GM18499 (cell line): ENCODE results near the gene HTR1E.
"Not testable (repeated sequence)": the region's sequence is repeated elsewhere in the genome, so short reads cannot be mapped to it uniquely, and the experiment has no call there.

Experiments
- ATAC-seq: cut with Tn5 transposase; IDR thresholded peaks from one replicate; pipeline ENCODE4 v1.9.1; 2021; ENCODE audit warnings: moderate number of reproducible peaks; ENCODE audit not compliant: insufficient read depth, unreplicated experiment

Gene HTR1E, protein sequence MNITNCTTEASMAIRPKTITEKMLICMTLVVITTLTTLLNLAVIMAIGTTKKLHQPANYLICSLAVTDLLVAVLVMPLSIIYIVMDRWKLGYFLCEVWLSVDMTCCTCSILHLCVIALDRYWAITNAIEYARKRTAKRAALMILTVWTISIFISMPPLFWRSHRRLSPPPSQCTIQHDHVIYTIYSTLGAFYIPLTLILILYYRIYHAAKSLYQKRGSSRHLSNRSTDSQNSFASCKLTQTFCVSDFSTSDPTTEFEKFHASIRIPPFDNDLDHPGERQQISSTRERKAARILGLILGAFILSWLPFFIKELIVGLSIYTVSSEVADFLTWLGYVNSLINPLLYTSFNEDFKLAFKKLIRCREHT

DNA sequence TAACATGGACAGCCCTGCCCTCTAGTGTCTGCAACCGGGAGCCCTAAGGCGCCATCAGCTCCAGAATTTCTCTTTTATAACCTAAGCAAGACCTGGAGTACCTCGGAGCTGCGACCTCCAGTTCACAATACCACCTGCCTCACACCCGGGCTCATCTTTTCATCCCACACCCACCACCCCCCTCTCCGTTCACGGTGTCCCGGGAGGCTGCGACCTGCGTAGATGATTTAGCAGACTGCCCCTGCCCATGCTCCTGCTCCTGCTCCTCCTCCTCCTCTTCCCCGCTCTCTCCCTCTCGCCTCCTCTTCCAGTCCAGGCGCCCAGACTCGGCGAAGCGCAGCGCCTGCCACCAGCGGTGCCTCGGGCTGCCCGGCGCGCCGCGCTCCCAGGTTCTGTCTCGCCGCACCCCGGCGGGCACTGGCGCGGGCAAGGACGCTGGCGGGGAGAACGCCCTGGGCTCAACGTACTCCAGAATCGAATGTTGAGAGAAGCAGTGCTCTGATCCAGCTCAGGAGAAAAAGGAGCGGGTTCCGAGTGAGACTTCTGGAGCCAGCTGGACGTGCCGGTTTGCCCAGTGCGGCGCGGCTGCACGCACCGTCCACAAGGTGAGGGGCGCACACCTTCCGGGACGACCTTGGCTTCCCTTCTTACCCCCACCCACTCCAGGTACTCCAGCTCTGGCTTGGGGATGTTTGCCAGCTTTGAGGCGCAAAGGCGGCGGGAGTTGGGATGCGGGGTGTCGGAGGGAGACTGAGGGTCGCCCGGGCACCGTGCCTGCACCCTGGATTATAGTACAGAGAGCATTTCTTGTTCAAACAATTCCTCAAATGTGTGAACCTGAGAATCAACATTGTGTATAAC is at the start of gene HTR1E:
Gene HTR1E, plus strand, starts transcription at position 310 of the 861 bp plus-strand sequence. CDS start 77,807 bp downstream, outside the sequence.
- ATAC-seq: no peak

DNA sequence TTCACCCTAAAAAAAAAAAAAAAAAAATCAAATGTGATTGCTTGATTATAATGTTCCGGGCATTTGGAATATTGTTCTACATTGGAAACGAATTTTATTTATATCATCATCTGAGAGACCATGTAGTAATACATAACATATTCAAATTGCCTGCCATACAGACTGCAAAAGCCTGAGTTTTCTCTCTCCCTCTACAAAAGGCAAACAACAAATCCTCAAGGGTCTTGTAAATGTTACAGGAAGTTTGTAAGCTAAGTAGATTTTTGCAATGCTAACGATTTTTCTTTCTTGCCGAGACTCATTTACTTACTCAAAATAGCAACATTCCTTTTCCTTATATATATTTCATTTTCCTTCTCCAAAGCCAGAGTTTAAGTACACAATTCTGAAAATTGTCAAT is 49.0 kb upstream of the HTR1E start:
- ATAC-seq: no peak

DNA sequence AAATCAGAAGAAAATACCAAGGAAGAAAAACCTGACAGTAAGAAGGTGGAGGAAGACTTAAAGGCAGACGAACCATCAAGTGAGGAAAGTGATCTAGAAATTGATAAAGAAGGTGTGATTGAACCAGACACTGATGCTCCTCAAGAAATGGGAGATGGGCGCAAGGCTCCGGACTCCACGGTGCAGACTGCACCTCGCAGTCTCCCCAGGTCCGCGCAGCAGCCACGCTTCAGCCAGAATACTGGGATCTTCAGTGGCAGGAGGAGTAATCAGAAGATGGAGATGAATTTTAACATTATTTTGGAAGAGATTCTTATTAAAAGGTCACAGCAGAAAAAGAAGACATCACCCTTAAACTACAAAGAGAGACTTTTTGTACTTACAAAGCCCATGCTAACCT is 40.1 kb upstream of the HTR1E start:
- ATAC-seq: not testable (repeated sequence)

DNA sequence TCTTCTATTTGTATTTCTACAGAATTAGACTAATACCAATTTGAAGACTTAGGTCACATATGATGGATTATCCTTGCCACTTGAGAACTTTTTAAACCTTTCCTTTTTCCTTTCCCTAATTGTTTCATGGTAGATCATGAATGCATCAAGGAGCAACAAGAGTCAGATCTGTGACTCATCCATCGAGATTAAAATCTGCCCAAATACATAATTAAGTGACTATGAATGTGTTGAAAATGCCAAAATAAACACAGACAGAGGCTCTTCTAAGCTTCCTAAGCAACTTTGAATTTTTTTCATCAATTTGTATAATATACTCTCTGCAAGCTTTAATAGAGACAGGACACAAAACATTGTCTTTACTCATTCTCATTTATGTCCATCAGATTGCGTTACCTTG is 23.5 kb upstream of the HTR1E start:
- no peak for ATAC-seq

DNA sequence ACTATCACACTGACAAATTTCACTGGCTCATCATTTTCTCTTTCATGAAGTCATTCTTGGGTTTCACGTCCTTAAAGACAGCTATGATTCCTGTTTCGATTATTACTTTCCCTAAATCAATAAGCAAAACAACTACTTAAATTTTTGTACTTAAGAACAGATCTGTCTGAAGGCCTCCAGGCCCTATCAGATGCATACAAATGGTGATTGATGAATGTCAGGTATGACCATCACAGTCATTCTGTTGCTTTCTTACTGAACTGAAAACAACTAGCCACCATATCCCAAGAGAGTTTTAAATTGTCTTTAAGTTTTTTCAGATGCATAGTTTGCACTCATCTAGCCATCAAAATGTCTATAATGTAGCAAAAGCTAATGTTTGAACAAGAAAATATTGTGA is 20.9 kb upstream of the HTR1E start:
- ATAC-seq: no peak

DNA sequence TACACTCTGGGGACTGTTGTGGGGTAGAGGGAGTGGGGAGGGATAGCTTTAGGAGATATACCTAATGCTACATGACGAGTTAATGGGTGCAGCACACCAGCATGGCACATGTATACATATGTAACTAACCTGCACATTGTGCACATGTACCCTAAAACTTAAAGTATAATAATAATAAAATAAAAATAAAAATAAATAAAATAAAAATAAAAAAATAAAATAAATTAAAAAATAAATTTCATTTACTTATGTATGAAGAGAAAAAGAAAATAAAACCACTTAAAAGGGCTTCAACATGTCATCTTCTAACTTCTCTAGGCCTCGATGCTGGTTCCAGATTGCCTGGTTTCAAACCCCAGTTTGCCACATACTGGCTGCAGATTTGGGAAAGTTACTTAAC is 10.2 kb upstream of the HTR1E start:
- ATAC-seq: not testable (repeated sequence)

DNA sequence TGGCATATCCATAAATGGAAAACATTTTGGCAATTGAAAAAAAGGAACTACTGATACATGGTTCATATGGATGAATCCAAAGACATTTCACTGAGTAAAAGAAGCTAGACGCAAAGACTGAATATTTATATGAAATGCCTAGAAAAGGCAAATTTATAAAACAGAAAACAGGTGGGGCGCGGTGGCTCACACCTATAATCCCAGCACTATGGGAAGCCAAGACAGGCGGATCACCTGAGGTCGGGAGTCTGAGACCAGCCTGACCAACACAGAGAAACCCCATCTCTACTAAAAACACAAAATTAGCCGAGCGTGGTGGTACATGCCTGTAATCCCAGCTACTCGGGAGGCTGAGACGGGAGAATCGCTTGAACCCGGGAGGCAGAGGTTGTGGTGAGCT is 9.5 kb upstream of the HTR1E start:
- not testable (repeated sequence) for ATAC-seq

DNA sequence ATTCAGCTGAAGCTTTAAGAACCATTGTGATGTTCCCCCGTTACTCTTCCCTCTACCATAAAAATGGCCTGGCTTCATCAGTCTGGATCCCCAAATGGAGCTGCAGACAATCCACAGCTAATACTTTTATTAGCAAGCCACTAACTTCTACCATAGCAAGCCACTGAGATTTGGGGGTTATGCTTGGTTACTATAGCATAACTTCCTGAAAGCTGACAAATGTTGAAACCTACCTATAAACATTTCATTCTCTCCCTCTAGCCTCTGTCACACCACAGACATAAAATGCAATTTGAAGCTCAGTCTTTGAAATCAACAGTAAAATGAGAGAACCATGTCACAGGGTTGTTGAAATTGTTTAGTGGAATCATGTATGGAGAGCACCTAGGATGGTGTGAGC is 3.0 kb upstream of the HTR1E start:
- no peak for ATAC-seq

DNA sequence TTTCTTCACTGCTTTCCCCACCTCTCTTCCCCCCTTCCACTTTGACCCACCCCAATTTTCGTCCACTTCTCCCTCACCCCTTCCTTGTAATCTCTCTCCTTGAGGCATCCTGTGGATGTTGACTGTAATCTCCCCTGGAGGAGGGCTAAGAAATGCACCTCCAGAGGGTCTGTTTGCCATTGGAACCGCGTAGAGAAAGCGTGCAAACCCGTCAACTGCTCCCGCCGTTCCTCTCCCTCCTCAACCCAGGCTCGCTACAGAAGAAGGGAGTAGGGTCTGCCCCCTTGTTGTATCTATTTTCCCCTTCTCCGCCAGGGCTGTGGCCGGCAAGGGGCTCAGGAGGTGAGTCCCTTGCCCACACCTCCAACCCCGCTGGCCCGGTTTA is 502 bp upstream of the HTR1E start:
- ATAC-seq: no peak

DNA sequence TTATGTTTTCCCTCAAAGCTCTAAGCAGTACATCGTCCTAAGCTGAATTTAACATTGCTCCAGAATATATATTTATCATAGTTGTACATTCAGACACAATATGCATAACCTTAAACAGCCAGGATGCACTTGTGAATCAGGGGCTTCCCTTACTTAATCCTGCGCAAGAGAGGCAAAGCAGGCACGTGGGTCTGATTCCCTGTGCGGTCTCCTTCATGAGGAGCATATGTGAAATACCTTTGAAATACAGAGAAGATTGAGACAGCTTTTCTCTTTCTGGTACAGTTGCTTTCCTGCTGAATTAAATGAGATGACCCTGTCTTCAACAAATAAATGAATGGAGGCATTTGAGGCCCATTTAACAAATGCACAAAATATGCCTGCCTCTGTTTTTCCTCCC is 1.5 kb downstream of the HTR1E start:
- ATAC-seq: no peak

DNA sequence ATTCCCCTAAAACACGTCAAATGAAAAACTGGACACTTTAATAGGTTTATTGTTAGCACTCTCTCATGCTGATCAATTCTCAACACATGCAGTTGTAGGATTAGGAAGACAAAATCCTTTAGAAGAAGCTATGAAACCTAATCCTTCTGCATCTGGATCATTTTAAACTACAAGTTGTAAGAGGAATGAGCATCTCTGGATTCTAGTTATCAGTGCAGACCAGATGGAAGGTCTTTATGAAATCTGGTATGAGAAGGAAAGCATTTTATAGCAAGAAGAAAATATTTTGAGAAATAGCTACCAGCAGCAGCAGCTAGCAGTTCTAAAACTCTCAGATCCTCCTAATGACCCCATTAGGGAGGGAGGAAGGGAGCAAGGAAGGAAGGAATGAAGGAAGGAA is 4.1 kb downstream of the HTR1E start:
- no peak for ATAC-seq

DNA sequence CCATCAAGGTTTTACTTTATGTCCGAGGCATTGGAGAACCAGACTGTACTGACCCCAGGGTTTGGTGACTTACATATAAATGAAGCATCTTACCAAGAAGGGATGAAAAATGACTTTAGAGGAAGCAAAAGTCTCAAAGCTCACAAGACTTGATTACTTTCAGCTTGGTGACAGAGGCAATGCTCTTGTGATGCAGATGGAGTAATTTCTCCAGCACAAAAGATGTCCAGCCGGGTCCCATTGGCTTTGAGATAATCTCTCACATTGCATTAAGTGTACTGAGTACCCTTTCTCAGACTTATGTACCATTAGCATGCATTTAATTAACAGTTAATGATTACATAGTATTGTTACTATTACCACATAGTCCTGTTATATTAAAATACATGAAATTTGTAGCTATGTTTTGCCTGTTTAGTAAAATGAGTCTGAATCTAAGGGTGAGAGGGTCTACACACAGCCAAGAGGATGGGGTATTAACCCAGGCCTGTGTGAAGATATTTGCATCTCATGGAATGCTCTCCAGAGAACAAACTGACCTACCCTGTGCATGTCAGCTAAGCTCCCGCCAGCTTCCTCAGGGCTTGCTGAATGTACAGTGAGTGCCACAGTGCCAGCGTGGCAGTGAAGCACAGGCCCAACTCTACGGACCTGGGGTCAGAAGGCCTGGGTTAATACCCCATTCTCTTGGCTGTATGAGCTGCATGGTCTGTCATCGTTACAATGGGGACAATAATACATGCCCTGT is 5.6 kb downstream of the HTR1E start:
- no peak for ATAC-seq

DNA sequence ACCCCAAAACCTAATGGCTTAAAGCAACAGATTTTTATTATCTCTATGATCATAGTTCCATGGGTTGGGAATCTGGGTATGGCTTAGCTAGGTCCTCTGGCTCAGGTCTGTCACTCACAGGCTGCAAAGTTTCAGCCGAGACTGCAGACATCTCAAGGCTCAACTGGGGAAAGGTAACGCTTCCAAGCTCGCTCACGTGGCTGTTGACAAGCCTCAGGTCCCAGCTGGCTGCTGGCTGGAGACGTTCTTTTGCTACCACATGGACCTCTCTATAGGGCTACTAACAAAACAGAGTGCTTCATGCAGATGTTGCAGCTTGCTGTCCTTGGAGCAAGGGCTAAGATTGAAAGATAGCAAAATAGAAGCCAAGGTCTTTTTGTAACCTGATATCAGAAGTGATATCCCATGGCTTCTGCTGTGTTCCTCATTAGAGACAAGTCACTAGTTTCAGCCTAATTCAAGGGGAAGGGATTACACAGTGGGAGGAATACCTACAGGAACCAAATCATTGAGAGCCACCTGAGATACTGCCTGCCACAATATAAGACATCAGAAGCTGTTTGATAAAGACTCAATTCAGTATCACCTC is 6.6 kb downstream of the HTR1E start:
- ATAC-seq: no peak

DNA sequence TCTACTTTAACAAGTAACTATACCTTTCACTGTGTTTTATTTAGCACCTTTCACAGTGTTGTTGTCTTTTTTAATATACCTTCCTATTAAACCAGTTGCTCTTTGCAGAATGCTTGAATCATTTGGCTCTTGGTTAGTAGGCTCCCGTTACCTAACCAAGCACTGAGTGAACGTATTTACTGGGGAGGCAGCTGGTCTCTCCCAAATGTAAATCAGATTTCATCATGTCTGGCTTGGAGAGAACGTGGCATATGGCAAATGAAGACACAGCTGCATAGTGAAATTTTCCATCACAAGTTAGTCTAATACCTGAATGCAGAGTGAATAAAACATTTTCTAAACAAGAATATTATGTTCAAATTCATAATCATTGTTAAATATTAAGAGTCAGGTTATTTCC is 12.4 kb downstream of the HTR1E start:
- ATAC-seq: no peak

DNA sequence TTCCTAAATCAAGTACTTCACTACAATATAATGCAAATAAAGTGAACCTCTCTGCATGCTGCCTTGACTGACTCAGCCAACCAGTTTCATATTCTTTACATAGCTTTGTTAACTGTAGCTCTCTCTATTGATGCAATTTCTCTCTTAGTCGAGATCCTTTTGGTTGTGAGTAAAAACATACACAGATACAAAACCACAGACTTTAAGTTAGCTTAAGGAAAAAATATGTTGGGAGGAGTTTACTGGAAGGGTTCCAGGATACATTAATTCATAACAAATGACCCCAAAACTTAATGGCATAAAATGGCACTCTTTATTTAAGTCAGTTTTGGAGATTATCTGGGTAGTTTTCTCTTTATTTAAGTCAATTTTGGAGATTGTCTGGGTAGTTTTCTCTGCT is 15.7 kb downstream of the HTR1E start:
- ATAC-seq: no peak

DNA sequence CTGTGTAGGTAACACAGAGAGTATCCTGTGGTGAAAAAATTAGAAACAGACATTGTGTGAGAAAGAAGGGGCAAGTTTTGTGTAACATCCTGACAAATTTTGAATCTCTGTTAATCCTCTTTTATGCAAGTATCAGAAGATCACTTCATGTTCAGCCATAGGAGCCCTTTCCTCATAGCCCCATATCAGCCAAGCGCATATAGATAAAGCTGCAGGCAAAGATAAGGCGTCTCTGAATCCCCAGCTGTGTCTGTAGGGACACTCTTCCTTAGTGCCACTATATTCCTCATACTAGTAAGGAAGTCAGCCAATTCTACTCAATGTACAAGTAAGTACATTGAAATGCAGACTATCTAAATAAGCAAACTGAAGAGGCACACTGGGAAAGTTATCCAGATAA is 22.3 kb downstream of the HTR1E start:
- no peak for ATAC-seq

DNA sequence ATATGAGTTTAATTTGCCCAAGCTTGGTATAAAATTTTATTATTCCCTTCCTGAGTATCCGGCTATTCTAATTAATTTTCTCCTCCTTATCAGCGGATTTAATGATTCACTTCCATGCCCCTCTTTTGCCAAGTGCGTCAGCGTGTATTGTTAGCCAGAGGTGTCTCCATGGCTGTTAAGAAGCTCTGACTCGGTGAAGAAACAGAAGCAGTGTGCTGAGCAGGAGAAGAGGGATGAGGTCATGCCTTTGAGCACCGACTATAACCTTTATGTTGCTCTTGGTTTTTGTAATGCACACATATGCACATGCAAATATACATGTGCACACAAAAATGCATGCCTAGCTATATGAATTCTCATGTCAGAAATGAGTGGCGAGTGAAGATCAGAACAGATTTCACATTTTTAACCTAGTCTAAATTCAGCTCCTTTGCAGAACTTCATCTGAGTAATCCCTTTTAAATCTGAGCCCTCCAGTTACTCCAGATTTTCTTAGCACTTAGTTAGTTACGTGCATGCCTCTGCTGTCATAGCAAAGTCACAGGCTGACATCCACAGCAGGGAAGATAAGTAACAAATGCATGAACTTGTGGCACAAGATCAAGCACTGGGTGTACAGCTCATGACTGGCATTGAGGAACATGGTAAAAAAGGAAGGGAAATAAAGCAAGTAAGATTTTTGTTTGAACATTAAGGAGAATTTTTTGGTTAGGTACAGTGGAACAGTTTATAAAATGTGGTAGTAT is 24.3 kb downstream of the HTR1E start:
- no peak for ATAC-seq

DNA sequence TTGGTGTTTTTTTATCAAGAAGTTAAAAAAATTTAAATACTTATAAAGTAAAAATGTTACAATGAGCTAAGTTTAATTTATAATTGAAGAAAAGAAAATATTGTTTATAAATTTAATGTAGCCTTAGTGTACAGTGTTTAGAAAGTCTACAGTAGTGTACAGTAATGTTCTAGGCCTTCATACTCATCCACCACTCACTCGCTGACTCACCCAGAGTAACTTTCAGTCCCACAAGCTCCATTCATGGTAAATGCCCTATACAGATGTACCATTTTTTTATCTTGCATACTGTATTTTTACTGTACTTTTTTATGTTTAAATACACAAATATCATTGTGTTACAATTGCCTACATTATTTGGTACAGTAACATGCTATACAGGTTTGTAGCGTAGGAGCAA is 26.0 kb downstream of the HTR1E start:
- no peak for ATAC-seq

DNA sequence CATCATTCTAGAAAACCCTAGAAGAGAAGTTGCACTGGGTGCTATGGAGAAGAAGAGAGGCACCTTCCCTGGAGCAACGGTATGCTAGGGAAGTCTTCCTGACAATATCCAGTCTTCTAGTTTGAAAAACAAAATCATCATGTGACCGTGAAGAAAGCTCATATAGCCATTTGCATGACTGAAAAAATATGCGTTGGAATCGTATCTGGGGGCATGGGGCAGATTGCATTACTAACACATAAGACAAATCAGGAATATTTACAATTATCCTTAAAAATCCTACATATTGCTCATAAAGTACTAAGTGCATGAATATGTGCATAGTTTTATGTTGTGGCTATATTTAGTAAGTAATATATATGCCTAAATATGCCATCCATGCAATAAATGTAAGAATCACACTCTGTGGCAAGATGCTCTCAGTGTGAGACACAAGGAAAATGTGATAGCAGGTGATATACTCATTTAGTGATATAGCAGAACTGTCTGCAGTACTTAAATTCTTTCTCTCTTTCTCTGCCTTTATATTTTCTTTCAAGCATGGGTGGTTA is 26.8 kb downstream of the HTR1E start:
- ATAC-seq: no peak

DNA sequence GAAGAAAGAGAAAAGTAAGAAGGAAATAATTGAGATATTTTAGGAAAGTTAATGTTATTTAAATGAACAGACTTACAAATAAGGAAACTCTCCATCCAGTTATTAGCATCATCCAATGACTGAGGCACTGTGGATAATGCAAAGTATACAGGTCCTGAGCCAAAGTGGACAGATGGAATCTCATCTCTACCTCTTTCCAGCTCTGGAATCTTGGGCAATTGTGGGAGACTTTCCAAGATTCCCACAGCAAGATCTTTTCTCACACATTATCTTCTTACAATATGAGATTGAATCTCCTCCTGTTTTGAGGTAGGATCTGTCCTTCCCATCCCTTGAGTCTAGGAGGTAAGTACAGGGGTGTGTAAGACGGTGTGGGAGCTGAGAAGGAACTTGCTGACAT is 28.9 kb downstream of the HTR1E start:
- no peak for ATAC-seq
